CD4-positive, alpha-beta T cell treated with Interleukin-4 for 1 hour (primary cell): Measurements from ENCODE around the gene GALE.
"Not testable (repeated sequence)": the region's sequence is repeated elsewhere in the genome, so short reads cannot be mapped to it uniquely, and the experiment has no call there.

Source experiments
- DNase-seq, 2 donors: peaks; one replicate each; pipeline ENCODE4 v3.0.0-alpha.2; 2020 to 2022

GALE gene

GRCh38 chr1:23800400-23801337 lies at the start of gene GALE:
TSS of gene GALE (minus strand) at chr1:23800754. CDS start at chr1:23799007, 1,747 bp downstream.
- DNase-seq: peak; percentile 96 to 97

DNA sequence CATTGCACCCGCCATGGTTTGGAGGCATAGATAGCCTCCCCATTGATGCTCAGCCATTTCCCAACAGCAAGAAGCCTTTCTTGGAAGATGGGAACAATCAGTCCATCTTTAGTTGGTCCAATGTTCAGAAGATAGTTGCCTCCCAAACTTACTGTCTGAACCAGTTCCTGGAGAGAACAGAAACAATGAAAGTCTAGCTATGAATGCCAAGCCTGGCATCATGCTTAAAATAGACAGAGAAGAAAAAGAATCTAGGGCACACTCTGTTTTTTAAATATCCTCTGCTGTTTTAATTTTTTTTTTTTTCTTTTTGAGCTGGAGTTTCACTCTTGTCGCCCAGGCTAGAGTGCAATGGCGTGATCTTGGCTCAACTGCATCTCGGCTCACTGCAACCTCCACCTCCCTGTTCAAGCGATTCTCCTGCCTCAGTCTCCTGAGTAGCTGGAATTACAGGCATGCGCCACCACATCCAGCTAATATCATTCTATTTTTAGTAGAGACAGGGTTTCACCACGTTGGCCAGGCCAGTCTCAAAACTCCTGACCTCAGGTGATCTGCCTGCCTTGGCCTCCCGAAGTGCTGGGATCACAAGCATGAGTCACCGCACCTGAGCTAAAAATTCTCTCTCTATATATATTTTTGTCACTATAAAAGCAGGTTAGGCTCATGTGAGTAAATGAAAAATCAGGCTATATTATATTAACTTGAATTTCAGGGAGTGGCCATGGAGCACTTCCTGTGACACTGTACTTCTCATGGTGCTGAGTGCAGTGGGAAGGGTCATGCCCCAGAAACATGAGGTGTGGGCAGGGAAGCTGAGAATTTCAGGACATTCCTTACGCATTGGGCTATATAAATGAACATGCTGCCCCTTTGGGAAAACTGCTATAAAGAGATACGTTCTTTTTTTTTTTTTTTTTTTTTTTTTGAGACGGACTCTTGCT lies 48.4 kb upstream of the GALE start:
- DNase-seq: no peak

- not testable (repeated sequence) for DNase-seq
Observed at GRCh38 chr1:23847482-23848095, 47.0 kb upstream of the GALE start.

DNA sequence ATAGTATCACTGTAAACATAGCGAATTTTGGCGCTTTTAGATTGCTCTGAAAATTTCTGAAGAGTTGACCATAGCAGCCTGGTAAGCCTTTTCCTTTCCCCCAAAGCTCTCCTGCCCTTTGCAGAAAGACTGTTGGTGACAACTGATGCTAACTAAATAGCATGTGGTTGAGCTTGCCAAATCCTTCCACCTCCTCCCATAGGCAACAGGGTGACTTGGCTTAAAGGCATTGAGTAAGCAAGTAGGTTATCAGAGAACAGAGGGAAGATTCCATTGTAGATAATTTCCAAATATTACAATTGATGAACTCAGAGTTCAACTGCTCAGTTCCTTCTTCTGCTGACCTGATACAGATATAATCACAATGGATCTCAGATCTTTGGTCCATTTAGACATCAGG lies 44.6 kb upstream of the GALE start:
- DNase-seq: no peak

GRCh38 chr1:23843644-23844043 lies 43.1 kb upstream of the GALE start:
- DNase-seq: no peak

DNA sequence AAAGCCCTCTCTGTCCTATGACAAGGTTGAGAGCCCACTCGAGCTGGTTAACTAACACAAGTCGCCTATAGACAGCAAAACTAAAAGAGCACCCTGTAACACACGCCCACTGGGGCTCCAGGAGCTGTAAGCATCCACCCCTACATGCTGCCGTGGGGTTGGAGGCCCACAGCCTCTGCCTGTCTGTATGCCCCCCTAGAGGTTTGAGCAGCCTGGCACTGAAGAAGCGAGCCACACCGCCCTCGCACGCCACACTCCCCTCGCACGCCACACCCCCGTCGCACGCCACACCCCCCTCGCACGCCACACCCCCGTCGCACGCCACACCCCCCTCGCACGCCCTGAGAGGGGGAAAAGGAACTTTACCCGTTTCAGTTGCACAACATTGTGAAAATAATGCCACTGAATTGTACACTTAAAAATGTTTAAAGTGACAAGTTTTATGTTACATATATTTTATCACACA lies 37.9 kb upstream of the GALE start:
- peak; percentile 80 to 82 for DNase-seq

DNA sequence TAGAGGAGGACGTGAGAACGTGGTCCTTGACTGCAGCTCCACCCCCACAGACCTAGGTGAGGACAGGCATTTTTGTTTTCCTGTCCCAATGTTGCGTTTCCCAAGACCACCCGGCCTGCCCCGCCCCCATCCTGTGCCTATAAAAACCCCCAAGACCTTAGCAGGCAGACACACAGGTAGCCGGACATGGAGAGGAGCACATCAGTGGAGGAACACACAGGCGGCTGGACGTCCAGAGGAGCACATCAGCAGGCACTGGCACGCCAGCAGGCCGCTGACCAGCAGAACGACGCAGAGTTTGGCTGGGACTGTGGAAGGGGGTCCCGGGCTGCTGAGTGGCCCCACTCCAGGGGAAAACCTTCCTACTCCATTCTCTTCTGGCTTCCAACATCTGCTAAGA lies 37.4 kb upstream of the GALE start:
- DNase-seq: no peak

DNA sequence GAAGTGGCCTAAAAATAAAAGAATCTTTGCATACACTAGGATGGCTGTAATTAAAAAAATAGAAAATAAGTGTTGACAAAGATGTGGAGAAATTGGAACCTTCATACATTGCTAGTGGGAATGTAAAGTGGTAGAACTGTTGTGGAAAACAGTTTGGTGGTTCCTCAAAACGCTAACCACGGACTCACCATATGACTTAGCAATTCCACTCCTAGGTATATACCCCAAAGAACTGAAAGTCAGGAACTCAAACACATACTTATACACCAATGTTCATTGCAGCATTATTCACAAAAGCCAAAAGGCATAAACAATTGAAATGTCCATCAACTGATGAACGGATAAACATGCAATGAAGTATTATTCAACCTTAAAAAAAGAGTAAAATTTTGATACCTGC lies 35.5 kb upstream of the GALE start:
- DNase-seq: no peak

DNA sequence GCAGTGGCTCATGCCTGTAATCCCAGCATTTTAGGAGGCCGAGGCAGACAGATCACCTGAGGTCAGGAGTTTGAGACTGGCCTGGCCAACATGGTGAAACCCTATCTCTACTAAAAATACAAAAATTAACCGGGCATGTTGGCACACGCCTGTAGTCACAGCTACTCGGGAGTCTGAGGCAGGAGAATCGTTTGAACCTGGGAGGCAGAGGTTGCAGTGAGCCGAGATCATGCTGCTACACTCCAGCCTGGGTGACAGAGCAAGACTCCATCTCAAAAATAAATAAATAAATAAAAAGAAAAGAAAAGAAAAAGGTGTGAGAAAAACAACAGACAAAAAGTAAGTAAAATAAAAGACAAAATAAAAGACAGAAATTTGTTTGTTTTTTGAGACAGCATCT lies 33.6 kb upstream of the GALE start:
- DNase-seq: not testable (repeated sequence)

- DNase-seq: no peak
Observed at GRCh38 chr1:23827717-23828116, 27.2 kb upstream of the GALE start.

- DNase-seq: not testable (repeated sequence)
Observed at GRCh38 chr1:23826590-23826989, 26.0 kb upstream of the GALE start.

DNA sequence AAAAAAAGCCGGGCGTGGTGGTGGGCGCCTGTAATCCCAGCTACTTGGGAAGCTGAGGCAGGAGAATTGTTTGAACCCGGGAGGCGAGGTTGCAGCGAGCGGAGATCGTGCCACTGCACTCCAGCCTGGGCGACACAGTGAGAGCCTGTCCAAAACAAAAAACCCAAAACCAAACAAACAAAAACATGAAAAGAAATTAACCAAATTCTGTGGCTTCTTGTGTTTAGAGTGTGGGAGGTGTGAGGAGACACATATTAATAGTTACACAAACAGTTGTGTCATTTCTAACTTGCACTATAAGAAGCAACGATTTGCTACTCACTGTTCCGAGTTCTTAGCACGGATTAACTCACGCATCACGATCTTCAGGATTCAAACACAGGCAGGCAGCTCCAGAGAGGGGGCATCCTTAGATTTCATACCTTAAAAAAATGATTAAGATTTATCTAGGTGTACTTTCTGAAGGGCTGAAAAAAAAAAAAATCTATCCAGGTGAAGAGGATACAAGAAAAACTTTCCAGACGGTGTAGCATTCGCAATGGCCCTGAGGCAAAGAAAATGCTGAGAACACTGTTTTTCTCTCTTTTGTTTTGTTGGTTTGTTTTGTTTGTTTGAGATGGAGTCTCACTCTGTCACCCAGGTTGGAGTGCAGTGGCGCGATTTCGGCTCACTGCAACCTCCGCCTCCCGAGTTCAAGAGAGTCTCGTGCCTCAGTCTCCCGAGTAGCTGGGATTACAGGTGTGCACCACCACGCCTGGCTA lies 25.4 kb upstream of the GALE start:
- peak in 1 of 2 donors; percentile 29 for DNase-seq

GRCh38 chr1:23825076-23825761 lies 24.7 kb upstream of the GALE start, which contains the start of gene HMGCL:
TSS of gene HMGCL (minus strand) at chr1:23825429. CDS start at chr1:23825415, 14 bp downstream.
- DNase-seq: peak; percentile 88

- DNase-seq: no peak
Observed at GRCh38 chr1:23824711-23825075, 24.1 kb upstream of the GALE start.

DNA sequence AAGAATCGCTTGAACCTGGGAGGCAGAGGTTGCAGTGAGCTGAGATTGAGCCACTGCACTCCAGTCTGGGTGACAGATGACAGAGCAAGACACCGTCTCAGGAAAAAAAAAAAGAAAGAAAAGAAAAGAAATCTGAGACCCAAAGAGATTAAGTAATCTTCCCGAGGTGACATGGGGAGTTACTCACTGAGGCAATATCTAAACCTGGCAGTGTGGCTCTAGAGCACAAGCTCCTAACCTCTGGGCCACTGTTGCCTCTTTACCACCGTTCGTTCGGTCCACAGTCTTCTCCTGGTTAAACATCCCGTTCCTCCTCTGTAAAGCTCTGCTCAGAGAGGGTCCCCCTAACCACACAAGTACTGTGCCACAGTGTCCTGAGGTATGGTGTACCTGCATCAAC lies 23.2 kb upstream of the GALE start:
- DNase-seq: no peak

GRCh38 chr1:23817633-23818032 lies 17.1 kb upstream of the GALE start:
- no peak for DNase-seq

- DNase-seq: no peak
Observed at GRCh38 chr1:23816906-23817305, 16.4 kb upstream of the GALE start.

- no peak for DNase-seq
Observed at GRCh38 chr1:23816361-23816760, 15.8 kb upstream of the GALE start.

DNA sequence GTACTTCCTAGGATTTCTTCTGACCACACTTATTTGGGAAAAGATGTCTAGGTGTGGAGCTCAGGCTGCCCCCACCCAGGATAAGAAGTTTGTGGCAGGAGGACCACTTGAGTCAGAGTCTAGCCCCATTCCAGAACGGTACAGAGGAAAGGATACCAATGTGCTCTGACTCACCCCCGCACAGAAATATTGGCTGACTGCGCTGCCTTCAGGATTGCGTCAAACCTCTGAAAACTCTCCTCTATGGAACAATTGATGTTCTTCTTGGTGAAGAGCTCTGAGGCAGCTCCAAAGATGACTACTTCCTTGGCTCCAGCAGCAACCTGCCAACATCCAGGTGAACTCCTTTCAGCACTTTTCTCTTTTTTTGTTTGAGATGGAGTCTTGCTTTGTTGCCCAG lies 13.5 kb upstream of the GALE start:
- DNase-seq: no peak

- peak; percentile 71 to 78 for DNase-seq
Observed at GRCh38 chr1:23810818-23811540, 10.4 kb upstream of the GALE start.

DNA sequence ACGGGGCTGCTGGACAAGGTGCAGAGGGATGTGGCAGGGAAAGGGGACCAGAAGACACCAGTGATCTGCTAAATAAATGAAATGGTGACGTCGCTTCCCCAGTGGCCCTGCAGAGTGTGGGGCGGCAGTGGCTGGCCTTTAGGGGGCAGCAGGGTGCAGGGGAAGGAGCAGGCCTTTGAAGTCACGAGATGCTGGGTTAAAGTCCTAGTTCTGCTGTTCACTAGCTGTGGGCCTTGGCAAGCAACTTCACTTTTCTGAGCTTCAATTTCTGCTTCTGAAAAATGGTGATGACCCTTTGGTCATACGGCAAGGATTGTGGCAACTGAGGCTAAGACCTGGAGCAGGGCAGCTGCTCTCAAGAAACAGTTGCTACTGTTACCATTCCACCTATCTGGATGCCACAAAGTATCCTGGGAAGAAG lies 9.2 kb upstream of the GALE start:
- peak; percentile 87 to 88 for DNase-seq
